Measurements from ENCODE around the gene TLE1. TPM values are rescaled to one million over a fixed set of nuclear protein-coding genes. Genes with fewer than 3 reads are reported as not detected.

The TLE1 gene
- total RNA-seq, 1 donor from 2014 or later, result 75.1 TPM

GRCh38 chr9:81566074-81566698 is 123.2 kb downstream of the TLE1 start:
- Histone ChIP-seq H3K27me3 (no peaks in the 10 kb centered on the region), H3K4me1 (no peaks in the 10 kb centered on the region), H3K9me3 (no peaks in the 10 kb centered on the region), H3K36me3 (no peaks in the 10 kb centered on the region), H3K4me3 (no peak overlapping the region), H3K27ac (no peak overlapping the region)
- intact Hi-C loops (cut with DNase I), result no loop called here
- no peak for TF ChIP-seq POLR2A (IDR thresholded peaks at IDR 0.05)
- TF ChIP-seq, protein P1, sequence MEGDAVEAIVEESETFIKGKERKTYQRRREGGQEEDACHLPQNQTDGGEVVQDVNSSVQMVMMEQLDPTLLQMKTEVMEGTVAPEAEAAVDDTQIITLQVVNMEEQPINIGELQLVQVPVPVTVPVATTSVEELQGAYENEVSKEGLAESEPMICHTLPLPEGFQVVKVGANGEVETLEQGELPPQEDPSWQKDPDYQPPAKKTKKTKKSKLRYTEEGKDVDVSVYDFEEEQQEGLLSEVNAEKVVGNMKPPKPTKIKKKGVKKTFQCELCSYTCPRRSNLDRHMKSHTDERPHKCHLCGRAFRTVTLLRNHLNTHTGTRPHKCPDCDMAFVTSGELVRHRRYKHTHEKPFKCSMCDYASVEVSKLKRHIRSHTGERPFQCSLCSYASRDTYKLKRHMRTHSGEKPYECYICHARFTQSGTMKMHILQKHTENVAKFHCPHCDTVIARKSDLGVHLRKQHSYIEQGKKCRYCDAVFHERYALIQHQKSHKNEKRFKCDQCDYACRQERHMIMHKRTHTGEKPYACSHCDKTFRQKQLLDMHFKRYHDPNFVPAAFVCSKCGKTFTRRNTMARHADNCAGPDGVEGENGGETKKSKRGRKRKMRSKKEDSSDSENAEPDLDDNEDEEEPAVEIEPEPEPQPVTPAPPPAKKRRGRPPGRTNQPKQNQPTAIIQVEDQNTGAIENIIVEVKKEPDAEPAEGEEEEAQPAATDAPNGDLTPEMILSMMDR (IDR thresholded peaks at IDR 0.05), result no peak
- TF ChIP-seq POLR2AphosphoS5 (IDR thresholded peaks at IDR 0.05; ENCODE audit: insufficient read depth in 1 of 2, low read depth in 1 of 2), result no peak
- DNase-seq (ENCODE audit: extremely low spot score in 2 of 2), result no peak

- intact Hi-C loops (cut with DNase I), result no loop called here
- TF ChIP-seq, protein P1 (IDR thresholded peaks at IDR 0.05), result no peak
- no peaks in the 10 kb centered on the region for H3K36me3 ChIP-seq
These were observed 123.7 kb downstream of the TLE1 start for GRCh38 chr9:81565609-81566008.

GRCh38 chr9:81565144-81565543 is 124.2 kb downstream of the TLE1 start:
- DNase-seq (ENCODE audit: extremely low spot score in 2 of 2), result no peak
- TF ChIP-seq POLR2A (IDR thresholded peaks at IDR 0.05) (no peak), POLR2AphosphoS5 (IDR thresholded peaks at IDR 0.05; ENCODE audit: insufficient read depth in 1 of 2, low read depth in 1 of 2) (no peak)
- TF ChIP-seq, protein P1 (IDR thresholded peaks at IDR 0.05), result no peak
- no peaks in the 10 kb centered on the region for H3K9me3 ChIP-seq

More at GRCh38 chr9:81565609-81566008, 123.7 kb downstream of the TLE1 start:
- Histone ChIP-seq H3K9me3 (no peaks in the 10 kb centered on the region), H3K4me1 (no peaks in the 10 kb centered on the region), H3K27me3 (no peaks in the 10 kb centered on the region), H3K4me3 (no peak overlapping the region), H3K27ac (no peak overlapping the region)
- DNase-seq (ENCODE audit: extremely low spot score in 2 of 2), result no peak

GRCh38 chr9:81564632-81565031 is 124.7 kb downstream of the TLE1 start:
- TF ChIP-seq POLR2AphosphoS5 (IDR thresholded peaks at IDR 0.05; ENCODE audit: insufficient read depth in 1 of 2, low read depth in 1 of 2), result no peak
- TF ChIP-seq, protein P1 (IDR thresholded peaks at IDR 0.05), result no peak
- TF ChIP-seq POLR2A (IDR thresholded peaks at IDR 0.05), result no peak
- H3K36me3 ChIP-seq, result no peaks in the 10 kb centered on the region
- DNase-seq (ENCODE audit: extremely low spot score in 2 of 2), result no peak
- H3K9me3 ChIP-seq, result no peaks in the 10 kb centered on the region
- no peak overlapping the region for H3K27ac ChIP-seq
- no peak overlapping the region for H3K4me3 ChIP-seq
- intact Hi-C loops (cut with DNase I), result no loop called here
- no peaks in the 10 kb centered on the region for H3K27me3 ChIP-seq
- peaks cover 6% of the 10 kb centered on the region for H3K4me1 ChIP-seq

More at GRCh38 chr9:81565144-81565543, 124.2 kb downstream of the TLE1 start:
- H3K4me1 ChIP-seq, result peaks cover under 1% of the 10 kb centered on the region
- intact Hi-C loops (cut with DNase I), result no loop called here
- no peak overlapping the region for H3K4me3 ChIP-seq
- no peak overlapping the region for H3K27ac ChIP-seq
- H3K36me3 ChIP-seq, result no peaks in the 10 kb centered on the region
- H3K27me3 ChIP-seq, result no peaks in the 10 kb centered on the region

DNA sequence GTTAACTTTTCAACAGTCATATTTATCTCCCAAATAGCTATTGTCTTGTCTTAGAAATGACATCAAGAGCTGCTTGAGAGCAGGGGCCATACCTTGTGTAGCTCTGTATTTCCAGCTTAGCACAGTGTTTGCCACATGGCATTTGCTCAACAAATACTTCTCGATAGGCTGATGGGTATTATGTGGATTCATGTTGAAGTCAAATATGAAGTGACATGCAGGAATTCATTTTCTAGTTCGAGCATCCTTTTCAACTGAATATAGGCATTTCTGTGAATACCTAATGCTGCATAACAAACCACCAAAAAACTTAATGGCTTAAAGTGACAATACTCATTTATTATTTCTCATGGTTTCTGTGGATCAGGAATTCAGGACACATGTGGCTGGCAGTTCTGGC is 125.6 kb downstream of the TLE1 start:
- H3K4me3 ChIP-seq, result no peak overlapping the region
- no peak overlapping the region for H3K27ac ChIP-seq

More for the DNA sequence above, 125.6 kb downstream of the TLE1 start:
- H3K4me1 ChIP-seq, result peaks cover 15% of the 10 kb centered on the region
- no peaks in the 10 kb centered on the region for H3K27me3 ChIP-seq
- intact Hi-C loops (cut with DNase I), result no loop called here
- no peak for TF ChIP-seq POLR2A (IDR thresholded peaks at IDR 0.05)
- TF ChIP-seq, protein P1 (IDR thresholded peaks at IDR 0.05), result no peak
- TF ChIP-seq POLR2AphosphoS5 (IDR thresholded peaks at IDR 0.05; ENCODE audit: insufficient read depth in 1 of 2, low read depth in 1 of 2), result no peak
- no peaks in the 10 kb centered on the region for H3K9me3 ChIP-seq
- H3K36me3 ChIP-seq, result no peaks in the 10 kb centered on the region
- DNase-seq (ENCODE audit: extremely low spot score in 2 of 2), result no peak
